ENCODE measurements around the gene ACACA.

The ACACA gene

GRCh38 chr17:37060094-37060493, 346.5 kb downstream of the ACACA start:
- TF ChIP-seq Cebpa-rat (IDR thresholded peaks at IDR 0.05), result no peak
- Histone ChIP-seq H3K4me2 (no peak overlapping the region), H3K27ac (no peak overlapping the region), H3K27me3 (no peaks in the 10 kb centered on the region), H3K9me3 (replicated peaks in 1 of 11) (0 out of 22 replicates have a peak, but pooled peaks cover 0 to 4% (median 0%) of the 10 kb centered on the region in 11 experiments), H3K4me3 (no peak overlapping the region), H3K4me1 (peaks cover 0 to 12% (median 1%) of the 10 kb centered on the region in 10 experiments; a peak in 9 of 20 replicates), H3K9ac (no peak overlapping the region), H3K36me3 (peaks cover 26 to 42% (median 34%) of the 10 kb centered on the region in 11 experiments), H4K20me1 (peaks cover 0 to 12% (median 4%) of the 10 kb centered on the region in 11 experiments; a peak in 8 of 22 replicates)

DNA sequence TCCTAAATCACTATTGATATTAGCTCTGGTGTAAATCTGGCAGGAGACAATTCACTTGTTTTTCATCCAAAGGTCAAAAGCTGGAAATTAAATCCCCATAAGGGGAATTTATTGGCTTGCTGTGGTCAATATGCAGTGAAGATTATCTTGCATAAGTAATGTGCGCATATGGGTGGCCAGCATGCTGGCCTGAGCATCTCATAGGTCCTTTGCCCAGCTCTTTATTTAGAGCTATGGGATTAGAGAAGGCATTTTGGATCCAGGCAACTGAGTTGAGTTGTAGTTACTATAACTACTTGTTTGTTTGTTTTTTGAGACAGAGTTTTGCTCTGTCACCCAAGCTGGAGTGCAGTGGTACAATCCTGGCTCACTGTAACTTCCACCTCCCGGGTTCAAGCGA, 347.1 kb downstream of the ACACA start:
- Histone ChIP-seq H4K20me1 (peaks cover 0 to 15% (median 7%) of the 10 kb centered on the region in 11 experiments; a peak in 9 of 22 replicates), H3K4me1 (peaks cover 0 to 8% (median 0%) of the 10 kb centered on the region in 10 experiments; a peak in 5 of 20 replicates), H3K4me2 (no peak overlapping the region), H3K9me3 (replicated peaks in 1 of 11) (0 out of 22 replicates have a peak, but pooled peaks cover 0 to 4% (median 0%) of the 10 kb centered on the region in 11 experiments), H3K4me3 (no peak overlapping the region), H3K27me3 (no peaks in the 10 kb centered on the region), H3K36me3 (peaks cover 32 to 48% (median 40%) of the 10 kb centered on the region in 11 experiments), H3K9ac (no peak overlapping the region), H3K27ac (no peak overlapping the region)
- no peak for TF ChIP-seq Cebpa-rat (IDR thresholded peaks at IDR 0.05)

DNA sequence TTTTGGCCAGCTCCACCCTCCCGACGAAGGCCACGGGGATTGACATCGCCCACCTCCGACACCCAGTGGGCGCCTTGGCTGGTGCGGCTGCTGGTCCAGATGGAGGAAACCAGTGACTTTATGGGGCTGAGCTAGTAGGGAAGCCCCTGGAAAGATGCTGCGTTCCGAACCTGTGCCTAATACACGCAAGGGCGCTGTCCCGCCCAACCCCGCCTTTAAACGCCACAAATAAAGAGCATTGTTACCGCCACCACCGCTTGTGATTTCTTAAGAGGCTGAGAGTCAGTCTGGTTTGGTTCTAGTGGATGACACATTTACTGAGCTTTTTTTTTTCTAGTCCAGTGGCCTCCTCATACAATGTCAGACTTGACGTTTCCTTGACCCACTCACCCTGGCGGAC, 350.0 kb downstream of the ACACA start:
- Histone ChIP-seq H3K36me3 (peaks cover 48 to 73% (median 58%) of the 10 kb centered on the region in 11 experiments), H3K27me3 (no peaks in the 10 kb centered on the region), H3K9ac (no peak overlapping the region), H3K9me3 (replicated peaks in 1 of 11) (0 out of 22 replicates have a peak, but pooled peaks cover 0 to 4% (median 0%) of the 10 kb centered on the region in 11 experiments), H4K20me1 (peaks cover 0 to 27% (median 8%) of the 10 kb centered on the region in 11 experiments; a peak in 9 of 22 replicates), H3K4me1 (peaks cover 0 to 4% (median 0%) of the 10 kb centered on the region in 10 experiments; a peak in 1 of 20 replicates), H3K4me2 (no peak overlapping the region), H3K27ac (no peak overlapping the region), H3K4me3 (no peak overlapping the region)
- TF ChIP-seq Cebpa-rat (IDR thresholded peaks at IDR 0.05), result no peak

GRCh38 chr17:37054894-37055293, 351.7 kb downstream of the ACACA start:
- H3K9ac ChIP-seq, result no peak overlapping the region
- peaks cover 63 to 90% (median 75%) of the 10 kb centered on the region in 11 experiments for H3K36me3 ChIP-seq
- H3K4me2 ChIP-seq, result no peak overlapping the region
- H4K20me1 ChIP-seq, result peaks cover 0 to 38% (median 8%) of the 10 kb centered on the region in 11 experiments; a peak in 11 of 22 replicates
- peaks cover 0 to 4% (median 0%) of the 10 kb centered on the region in 10 experiments; a peak in 1 of 20 replicates for H3K4me1 ChIP-seq
- H3K27me3 ChIP-seq, result no peaks in the 10 kb centered on the region
- TF ChIP-seq Cebpa-rat (IDR thresholded peaks at IDR 0.05), result no peak
- H3K9me3 ChIP-seq (replicated peaks in 1 of 11), result 0 out of 22 replicates have a peak, but pooled peaks cover 0 to 4% (median 0%) of the 10 kb centered on the region in 11 experiments
- H3K4me3 ChIP-seq, result no peak overlapping the region
- H3K27ac ChIP-seq, result no peak overlapping the region

DNA sequence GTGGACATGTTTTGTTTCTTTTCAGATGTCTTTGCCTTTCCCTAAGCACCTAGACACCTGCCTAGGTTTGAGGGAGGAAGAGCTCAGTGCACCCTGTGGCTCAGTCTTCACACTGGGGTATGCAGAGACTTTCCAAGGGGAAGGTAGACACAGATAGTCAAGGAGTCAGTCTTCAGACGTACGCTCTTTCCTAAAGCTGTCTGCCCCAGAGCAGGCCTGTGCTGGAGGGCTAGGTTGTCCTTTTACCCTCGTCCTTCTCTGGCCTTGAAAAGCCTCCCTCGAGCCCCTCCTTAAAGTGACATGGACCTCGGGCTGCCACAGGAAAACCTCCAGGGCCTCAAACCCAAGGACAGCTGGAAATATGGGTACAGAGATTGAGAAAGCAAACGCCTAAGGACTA, 354.2 kb downstream of the ACACA start:
- Histone ChIP-seq H3K27ac (no peak overlapping the region), H3K4me1 (peaks cover 0 to 4% (median 0%) of the 10 kb centered on the region in 10 experiments; a peak in 1 of 20 replicates), H3K9ac (no peak overlapping the region), H3K4me3 (no peak overlapping the region), H3K9me3 (replicated peaks in 1 of 11) (0 out of 22 replicates have a peak, but pooled peaks cover 0 to 4% (median 0%) of the 10 kb centered on the region in 11 experiments), H3K4me2 (no peak overlapping the region), H3K27me3 (no peaks in the 10 kb centered on the region), H3K36me3 (peaks cover 67 to 91% (median 79%) of the 10 kb centered on the region in 11 experiments), H4K20me1 (peaks cover 0 to 57% (median 18%) of the 10 kb centered on the region in 11 experiments; a peak in 14 of 22 replicates)
- TF ChIP-seq Cebpa-rat (IDR thresholded peaks at IDR 0.05), result no peak

- peaks cover 61 to 86% (median 73%) of the 10 kb centered on the region in 11 experiments for H3K36me3 ChIP-seq
- H3K4me3 ChIP-seq, result no peak overlapping the region
- H3K4me1 ChIP-seq, result peaks cover 0 to 4% (median 0%) of the 10 kb centered on the region in 10 experiments; a peak in 1 of 20 replicates
- TF ChIP-seq Cebpa-rat (IDR thresholded peaks at IDR 0.05), result no peak
- peaks cover 3 to 63% (median 20%) of the 10 kb centered on the region in 11 experiments; a peak in 15 of 22 replicates for H4K20me1 ChIP-seq
- no peak overlapping the region for H3K9ac ChIP-seq
- H3K27me3 ChIP-seq, result no peaks in the 10 kb centered on the region
- no peak overlapping the region for H3K27ac ChIP-seq
- no peak overlapping the region for H3K4me2 ChIP-seq
- H3K9me3 ChIP-seq (replicated peaks in 1 of 11), result 0 out of 22 replicates have a peak, but pooled peaks cover 0 to 4% (median 0%) of the 10 kb centered on the region in 11 experiments
These were observed 354.8 kb downstream of the ACACA start for GRCh38 chr17:37051833-37052232.

GRCh38 chr17:37051381-37051780, 355.3 kb downstream of the ACACA start:
- Histone ChIP-seq H3K4me1 (peaks cover 0 to 4% (median 0%) of the 10 kb centered on the region in 10 experiments; a peak in 1 of 20 replicates), H3K4me3 (no peak overlapping the region), H3K9ac (no peak overlapping the region), H4K20me1 (peaks cover 4 to 68% (median 24%) of the 10 kb centered on the region in 11 experiments; a peak in 16 of 22 replicates), H3K36me3 (peaks cover 57 to 86% (median 69%) of the 10 kb centered on the region in 11 experiments), H3K27ac (no peak overlapping the region), H3K9me3 (replicated peaks in 1 of 11) (no peaks in the 10 kb centered on the region), H3K4me2 (no peak overlapping the region), H3K27me3 (no peaks in the 10 kb centered on the region)
- no peak for TF ChIP-seq Cebpa-rat (IDR thresholded peaks at IDR 0.05)

DNA sequence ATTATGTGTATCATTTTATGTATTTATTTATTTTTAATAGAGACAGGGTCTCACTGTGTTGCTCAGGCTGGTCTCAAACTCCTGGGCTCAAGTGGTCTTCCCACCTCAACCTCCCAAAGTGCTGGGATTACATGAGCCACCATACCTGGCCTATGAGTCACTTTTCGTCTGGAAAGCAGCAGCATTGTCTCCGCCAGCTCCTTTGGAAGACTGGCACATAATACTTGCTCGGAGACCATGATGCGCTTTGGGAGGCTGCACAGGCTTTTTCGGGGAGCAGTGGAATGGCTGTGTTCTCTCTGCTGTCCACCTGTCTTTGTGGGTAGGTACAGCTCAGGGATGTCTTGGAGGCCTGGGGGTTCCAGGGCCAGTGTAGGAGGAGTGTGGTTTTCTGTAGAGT, 355.7 kb downstream of the ACACA start:
- H3K9ac ChIP-seq, result no peak overlapping the region; a peak in 1 of 22 replicates
- peaks cover 0 to 4% (median 0%) of the 10 kb centered on the region in 10 experiments; a peak in 1 of 20 replicates for H3K4me1 ChIP-seq
- H3K4me3 ChIP-seq, result no peak overlapping the region
- peaks cover 52 to 84% (median 66%) of the 10 kb centered on the region in 11 experiments for H3K36me3 ChIP-seq
- no peak overlapping the region for H3K27ac ChIP-seq
- H4K20me1 ChIP-seq, result peaks cover 4 to 68% (median 26%) of the 10 kb centered on the region in 11 experiments; a peak in 17 of 22 replicates
- no peaks in the 10 kb centered on the region for H3K9me3 ChIP-seq (replicated peaks in 1 of 11)
- TF ChIP-seq Cebpa-rat (IDR thresholded peaks at IDR 0.05), result no peak
- H3K27me3 ChIP-seq, result no peaks in the 10 kb centered on the region
- no peak overlapping the region for H3K4me2 ChIP-seq

GRCh38 chr17:37048811-37049210, 357.8 kb downstream of the ACACA start:
- peaks cover 4 to 81% (median 33%) of the 10 kb centered on the region in 11 experiments; a peak in 18 of 22 replicates for H4K20me1 ChIP-seq
- TF ChIP-seq Cebpa-rat (IDR thresholded peaks at IDR 0.05), result no peak
- no peak overlapping the region for H3K4me2 ChIP-seq
- H3K4me1 ChIP-seq, result peaks cover 8 to 21% (median 18%) of the 10 kb centered on the region in 10 experiments; a peak in 19 of 20 replicates
- no peak overlapping the region for H3K9ac ChIP-seq
- no peaks in the 10 kb centered on the region for H3K9me3 ChIP-seq (replicated peaks in 1 of 11)
- peaks cover 42 to 80% (median 57%) of the 10 kb centered on the region in 11 experiments for H3K36me3 ChIP-seq
- H3K27ac ChIP-seq, result no peak overlapping the region
- no peaks in the 10 kb centered on the region for H3K27me3 ChIP-seq
- H3K4me3 ChIP-seq, result no peak overlapping the region
